Activated T-helper 9 cell treated with anti-CD3 and anti-CD28 coated beads, Interleukin-2, amount 50 U/mL, for 16 hours (primary cell): Measurements from ENCODE around the gene PAFAH1B2.
"Not testable (repeated sequence)": the region's sequence is repeated elsewhere in the genome, so short reads cannot be mapped to it uniquely, and the experiment has no call there.

Source experiments
- DNase-seq: peaks from one replicate; pipeline ENCODE4 v3.0.0-alpha.2; 2020; ENCODE audit warnings: low read depth

Gene PAFAH1B2

GRCh38 chr11:117127171-117127901 lies 16.8 kb upstream of the PAFAH1B2 start:
- no peak for DNase-seq

GRCh38 chr11:117128289-117128688 lies 15.8 kb upstream of the PAFAH1B2 start:
- no peak for DNase-seq

GRCh38 chr11:117130396-117130795 lies 13.7 kb upstream of the PAFAH1B2 start:
- not testable (repeated sequence) for DNase-seq

- DNase-seq = no peak
Measured at GRCh38 chr11:117130879-117131278, 13.2 kb upstream of the PAFAH1B2 start.

- DNase-seq = no peak
Measured at GRCh38 chr11:117134431-117134830, 9.7 kb upstream of the PAFAH1B2 start.

GRCh38 chr11:117134979-117135378 lies 9.1 kb upstream of the PAFAH1B2 start:
- DNase-seq = not testable (repeated sequence)

- not testable (repeated sequence) for DNase-seq
Measured at GRCh38 chr11:117137223-117138086, 6.6 kb upstream of the PAFAH1B2 start.

- DNase-seq = no peak
Measured at GRCh38 chr11:117143390-117143789, 697 bp upstream of the PAFAH1B2 start.

GRCh38 chr11:117144477-117145392 lies 648 bp downstream of the PAFAH1B2 start:
- no peak for DNase-seq

GRCh38 chr11:117145393-117145761 lies 1.3 kb downstream of the PAFAH1B2 start:
- DNase-seq = no peak

- DNase-seq = no peak
Measured at GRCh38 chr11:117146521-117146920, 2.4 kb downstream of the PAFAH1B2 start.

- no peak for DNase-seq
Measured at GRCh38 chr11:117152066-117152465, 8.0 kb downstream of the PAFAH1B2 start.

GRCh38 chr11:117154468-117154867 lies 10.4 kb downstream of the PAFAH1B2 start:
- DNase-seq = no peak

- no peak for DNase-seq
Measured at GRCh38 chr11:117157507-117157906, 13.4 kb downstream of the PAFAH1B2 start.

GRCh38 chr11:117159892-117160291 lies 15.8 kb downstream of the PAFAH1B2 start:
- no peak for DNase-seq

GRCh38 chr11:117160826-117161225 lies 16.7 kb downstream of the PAFAH1B2 start:
- no peak for DNase-seq

GRCh38 chr11:117166491-117166890 lies 22.4 kb downstream of the PAFAH1B2 start:
- no peak for DNase-seq

- no peak for DNase-seq
Measured at GRCh38 chr11:117169736-117170135, 25.6 kb downstream of the PAFAH1B2 start.

GRCh38 chr11:117170210-117170609 lies 26.1 kb downstream of the PAFAH1B2 start:
- DNase-seq = no peak

- DNase-seq = no peak
Measured at GRCh38 chr11:117171007-117171403, 26.9 kb downstream of the PAFAH1B2 start.

- no peak for DNase-seq
Measured at GRCh38 chr11:117171404-117172061, 27.4 kb downstream of the PAFAH1B2 start.
